ENCODE data around the gene DGKD. TPM values are rescaled to one million over a fixed set of nuclear protein-coding genes. Genes with fewer than 3 reads are reported as not detected.

Gene DGKD
- total and polyA plus RNA-seq, 10 donors, result 21.9 to 120 (median 71.9) TPM

DNA sequence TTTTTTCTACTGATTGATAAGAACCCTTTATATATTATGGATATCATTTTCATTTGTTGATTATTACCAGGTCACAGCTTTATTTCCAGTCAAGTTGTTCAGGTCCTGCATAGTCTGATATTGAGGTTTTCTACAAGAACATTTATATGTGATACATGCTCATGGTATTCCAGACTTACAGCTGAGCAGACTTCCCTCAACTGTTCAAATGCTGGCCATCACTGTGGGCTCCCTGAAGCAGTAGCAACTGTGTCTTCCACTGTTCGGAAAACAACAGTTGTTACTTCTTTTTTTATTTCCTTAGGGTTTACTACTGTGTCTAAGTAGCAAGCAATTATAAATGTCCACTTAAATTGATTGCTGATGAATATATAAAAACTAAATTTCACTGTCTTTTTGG, 79.5 kb downstream of the DGKD start:
- WGBS, 5 donors, result 84 to 93% (median 88%) methylated on average over 1 of the region's 1 CpG
- Histone ChIP-seq H3K9me3 (no peaks in the 10 kb centered on the region), H3K27ac (no peak overlapping the region), H3K4me1 (peaks cover 0 to 28% (median 5%) of the 10 kb centered on the region in 6 donors), H3K27me3 (replicated peaks in 1 of 7) (no peaks in the 10 kb centered on the region), H3K4me3 (no peak overlapping the region), H3K36me3 (peaks cover 0 to 47% (median 41%) of the 10 kb centered on the region in 6 donors)
- intact Hi-C loops (cut with DNase I; ENCODE audit: low total_unique reads), result no loop called here
- DNase-seq, result no peak
- no peak for TF ChIP-seq POLR2A (IDR thresholded peaks at IDR 0.05)
- TF ChIP-seq POLR2AphosphoS5 (IDR thresholded peaks at IDR 0.05), result no peak
- TF ChIP-seq, protein P1, sequence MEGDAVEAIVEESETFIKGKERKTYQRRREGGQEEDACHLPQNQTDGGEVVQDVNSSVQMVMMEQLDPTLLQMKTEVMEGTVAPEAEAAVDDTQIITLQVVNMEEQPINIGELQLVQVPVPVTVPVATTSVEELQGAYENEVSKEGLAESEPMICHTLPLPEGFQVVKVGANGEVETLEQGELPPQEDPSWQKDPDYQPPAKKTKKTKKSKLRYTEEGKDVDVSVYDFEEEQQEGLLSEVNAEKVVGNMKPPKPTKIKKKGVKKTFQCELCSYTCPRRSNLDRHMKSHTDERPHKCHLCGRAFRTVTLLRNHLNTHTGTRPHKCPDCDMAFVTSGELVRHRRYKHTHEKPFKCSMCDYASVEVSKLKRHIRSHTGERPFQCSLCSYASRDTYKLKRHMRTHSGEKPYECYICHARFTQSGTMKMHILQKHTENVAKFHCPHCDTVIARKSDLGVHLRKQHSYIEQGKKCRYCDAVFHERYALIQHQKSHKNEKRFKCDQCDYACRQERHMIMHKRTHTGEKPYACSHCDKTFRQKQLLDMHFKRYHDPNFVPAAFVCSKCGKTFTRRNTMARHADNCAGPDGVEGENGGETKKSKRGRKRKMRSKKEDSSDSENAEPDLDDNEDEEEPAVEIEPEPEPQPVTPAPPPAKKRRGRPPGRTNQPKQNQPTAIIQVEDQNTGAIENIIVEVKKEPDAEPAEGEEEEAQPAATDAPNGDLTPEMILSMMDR (IDR thresholded peaks at IDR 0.05 in 8 of 11, conservative IDR thresholded peaks at IDR 0.05 in 3 of 11), result no peak

DNA sequence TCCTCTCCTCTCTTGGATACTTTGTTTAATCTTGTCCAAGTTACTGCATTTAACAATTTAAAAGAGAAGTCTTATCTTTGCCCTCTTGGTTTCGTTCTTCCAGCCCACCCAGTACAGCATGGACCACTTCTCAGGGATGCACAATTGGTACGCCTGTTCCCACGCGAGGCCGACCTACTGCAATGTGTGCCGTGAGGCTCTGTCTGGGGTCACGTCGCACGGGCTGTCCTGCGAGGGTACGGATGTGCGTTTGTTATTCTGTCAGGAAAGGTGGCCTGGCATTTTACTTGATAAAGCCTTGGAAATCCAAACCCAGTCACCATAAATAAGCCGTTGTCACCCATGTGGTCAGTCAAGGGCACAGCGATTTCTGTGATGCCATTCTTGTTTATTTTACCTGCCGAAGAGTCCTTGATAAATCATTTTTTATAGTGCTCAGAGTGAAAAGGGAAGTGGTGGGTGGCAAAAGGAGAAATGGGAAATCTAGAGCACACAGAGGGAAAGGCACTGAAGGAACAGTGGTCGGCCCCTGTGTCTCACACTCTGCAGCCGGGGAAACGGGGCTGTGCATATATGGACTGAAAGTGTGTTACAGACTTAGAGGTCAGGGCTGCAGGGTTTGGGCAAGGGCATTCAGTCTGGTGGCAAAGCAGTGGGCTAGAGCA, 80.5 kb downstream of the DGKD start:
- H3K27me3 ChIP-seq (replicated peaks in 1 of 7), result no peaks in the 10 kb centered on the region
- intact Hi-C loops (cut with DNase I; ENCODE audit: low total_unique reads), result no loop called here
- WGBS, 5 donors, result 77 to 82% (median 78%) methylated on average over 18 of the region's 18 CpGs
- no peak overlapping the region for H3K27ac ChIP-seq
- no peak overlapping the region for H3K4me3 ChIP-seq
- no peaks in the 10 kb centered on the region for H3K9me3 ChIP-seq
- peaks cover 0 to 57% (median 48%) of the 10 kb centered on the region in 6 donors for H3K36me3 ChIP-seq
- peaks cover 0 to 29% (median 7%) of the 10 kb centered on the region in 6 donors for H3K4me1 ChIP-seq
- peak; percentile 59 for DNase-seq
- TF ChIP-seq, protein P1 (IDR thresholded peaks at IDR 0.05 in 8 of 11, conservative IDR thresholded peaks at IDR 0.05 in 3 of 11), result no peak
- TF ChIP-seq POLR2A (IDR thresholded peaks at IDR 0.05) (no peak), POLR2AphosphoS5 (IDR thresholded peaks at IDR 0.05) (peak in 1 of 3 donors; percentile 30)

DNA sequence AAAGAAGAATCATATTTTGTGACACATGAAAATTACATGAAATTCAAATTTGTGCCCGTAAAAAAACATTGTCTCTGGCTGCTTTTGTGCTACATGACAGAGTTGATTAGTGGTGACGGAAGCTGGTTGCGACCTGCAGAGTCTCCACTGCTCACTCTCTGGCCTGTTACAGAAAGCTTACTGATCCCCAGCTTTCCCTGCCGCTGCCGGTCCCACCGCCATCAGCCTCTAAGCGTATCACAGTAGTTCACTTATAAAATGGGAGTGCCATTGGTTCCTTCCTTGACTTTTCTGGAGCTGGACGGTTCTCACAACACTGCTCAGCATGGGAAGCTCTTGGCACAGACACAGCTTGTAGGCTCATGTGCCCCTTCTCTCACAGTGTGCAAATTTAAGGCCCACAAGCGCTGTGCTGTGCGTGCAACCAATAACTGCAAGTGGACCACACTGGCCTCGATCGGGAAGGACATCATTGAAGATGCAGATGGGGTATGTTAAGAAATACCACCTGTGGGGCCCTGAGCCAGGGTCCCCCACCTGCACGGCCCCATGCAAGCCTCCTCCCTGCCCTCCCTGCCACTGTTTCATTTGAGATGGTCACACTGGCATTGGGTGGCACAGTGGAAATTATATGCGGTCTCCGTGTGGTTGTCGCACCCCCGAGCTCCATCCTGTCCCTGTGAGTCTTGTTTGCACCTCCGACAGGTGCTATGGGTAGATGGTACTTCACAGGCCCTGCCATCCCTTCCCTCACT, 81.3 kb downstream of the DGKD start:
- H3K27ac ChIP-seq, result no peak overlapping the region
- intact Hi-C loops (cut with DNase I; ENCODE audit: low total_unique reads), result no loop called here
- no peak for DNase-seq
- WGBS, 5 donors, result 95 to 96% (median 96%) methylated on average over 17 to 18 of the region's 18 CpGs
- H3K9me3 ChIP-seq, result no peaks in the 10 kb centered on the region
- no peaks in the 10 kb centered on the region for H3K27me3 ChIP-seq (replicated peaks in 1 of 7)
- TF ChIP-seq POLR2A (IDR thresholded peaks at IDR 0.05) (no peak), POLR2AphosphoS5 (IDR thresholded peaks at IDR 0.05) (no peak)
- TF ChIP-seq, protein P1 (IDR thresholded peaks at IDR 0.05 in 8 of 11, conservative IDR thresholded peaks at IDR 0.05 in 3 of 11), result no peak
- H3K4me1 ChIP-seq, result peaks cover 0 to 22% (median 7%) of the 10 kb centered on the region in 6 donors
- peaks cover 0 to 65% (median 55%) of the 10 kb centered on the region in 6 donors for H3K36me3 ChIP-seq
- no peak overlapping the region for H3K4me3 ChIP-seq

DNA sequence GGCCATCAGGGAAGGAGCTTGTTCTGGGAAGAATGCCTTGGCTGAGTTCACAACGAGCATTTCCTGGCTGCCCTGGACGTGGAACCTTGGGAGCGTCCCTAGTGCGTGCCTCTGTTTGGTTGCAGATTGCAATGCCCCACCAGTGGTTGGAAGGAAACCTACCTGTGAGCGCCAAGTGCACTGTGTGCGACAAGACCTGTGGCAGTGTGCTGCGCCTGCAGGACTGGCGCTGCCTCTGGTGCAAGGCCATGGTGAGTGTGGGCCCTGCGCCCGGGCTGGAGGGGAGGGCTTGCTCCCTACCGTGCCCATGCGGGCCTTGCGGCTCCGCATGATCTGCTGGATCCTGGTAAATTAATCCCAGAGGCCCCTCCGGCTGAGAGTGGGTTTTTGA, 81.9 kb downstream of the DGKD start:
- TF ChIP-seq POLR2AphosphoS5 (IDR thresholded peaks at IDR 0.05) (peak in 1 of 3 donors; percentile 46), POLR2A (IDR thresholded peaks at IDR 0.05) (no peak)
- peaks cover 0 to 71% (median 57%) of the 10 kb centered on the region in 6 donors for H3K36me3 ChIP-seq
- H3K4me1 ChIP-seq, result peaks cover 0 to 22% (median 7%) of the 10 kb centered on the region in 6 donors
- no peak overlapping the region for H3K4me3 ChIP-seq
- no peak overlapping the region for H3K27ac ChIP-seq
- peak; percentile 59 for DNase-seq
- H3K27me3 ChIP-seq (replicated peaks in 1 of 7), result no peaks in the 10 kb centered on the region
- intact Hi-C loops (cut with DNase I; ENCODE audit: low total_unique reads), result no loop called here
- H3K9me3 ChIP-seq, result no peaks in the 10 kb centered on the region
- 84 to 96% (median 94%) methylated on average over 15 of the region's 15 CpGs for WGBS, 5 donors

All from spleen (tissue), 11 donors.